SK-N-SH (cell line): ENCODE data around the gene ARHGAP26. TPM values are rescaled to one million over a fixed set of nuclear protein-coding genes. Genes with fewer than 3 reads are reported as not detected.

Source experiments
- CTCF ChIA-PET: fragments of 300-600, 350-600 bp; formaldehyde crosslinking; extraction: SDS; loops from one replicate; lab custom pipeline; 2021; lab: Yijun Ruan, JAX
- POLR2A ChIA-PET: fragments of 350-600 bp; sonication (Branson Sonifier 250); formaldehyde crosslinking; extraction: SDS; loops from one replicate; lab custom pipeline; 2020; ENCODE audit warnings: antibody characterized with exemption, inconsistent platforms; lab: Yijun Ruan, JAX
- DNase-seq: peaks from one replicate; pipeline ENCODE4 v3.0.0; 2012
- H2AFZ ChIP-seq: fragments of 200-600 bp; sonication (generic); 2 replicates; pipeline ENCODE4 v1.8.1; 2016; ENCODE audit warnings: antibody characterized with exemption, mild to moderate bottlenecking, low read depth
- H3F3A ChIP-seq: fragments of 200-600 bp; sonication (generic); replicated peaks from 2 replicates; pipeline ENCODE3; 2016; ENCODE audit warnings: antibody characterized with exemption, mild to moderate bottlenecking; ENCODE audit not compliant: insufficient read depth
- H3K27ac ChIP-seq, 2 experiments: fragments of 200-500 bp in 1 of 2; fragments of 200-600 bp in 1 of 2; sonication (Bioruptor generic) in 1 of 2; sonication (generic), shearing (Covaris generic) in 1 of 2; 2 replicates each; pipeline versions ENCODE4 v1.5.1 to v1.6.1; 2014 to 2016; ENCODE audit warnings: low read depth in 2 of 2, inconsistent platforms in 1 of 2, low read length in 1 of 2, mild to moderate bottlenecking in 1 of 2, mixed read lengths in 1 of 2
- H3K27me3 ChIP-seq: fragments of 200-600 bp; sonication (generic), shearing (Covaris generic); 2 replicates; pipeline ENCODE4 v1.6.1; 2016; ENCODE audit warnings: mixed run types; ENCODE audit not compliant: insufficient read depth
- H3K36me3 ChIP-seq, 2 experiments: fragments of 200-500 bp in 1 of 2; fragments of 200-600 bp in 1 of 2; sonication (Bioruptor generic) in 1 of 2; sonication (generic) in 1 of 2; replicated peaks in 1 of 2; 2 replicates each; pipeline versions ENCODE3 to v1.5.1; 2014 to 2016; ENCODE audit warnings: low read length in 1 of 2, mild to moderate bottlenecking in 1 of 2; ENCODE audit not compliant: insufficient read depth in 2 of 2, control insufficient read depth in 1 of 2
- H3K4me1 ChIP-seq, 2 experiments: fragments of 200-500 bp in 1 of 2; fragments of 200-600 bp in 1 of 2; sonication (Bioruptor generic) in 1 of 2; sonication (generic), shearing (Covaris generic) in 1 of 2; 2 replicates each; pipeline versions ENCODE4 v1.5.1 to v1.6.1; 2014 to 2016; ENCODE audit warnings: low read depth in 1 of 2, low read length in 1 of 2, mixed run types in 1 of 2; ENCODE audit not compliant: insufficient read depth in 2 of 2, control insufficient read depth in 1 of 2
- H3K4me2 ChIP-seq: fragments of 200-600 bp; sonication (generic), shearing (Covaris generic); 2 replicates; pipeline ENCODE4 v1.6.1; 2017; ENCODE audit warnings: mixed run types
- H3K4me3 ChIP-seq, 2 experiments: fragments of 200-500 bp in 1 of 2; fragments of 200-600 bp in 1 of 2; sonication (Bioruptor generic) in 1 of 2; sonication (generic), shearing (Covaris generic) in 1 of 2; 2 replicates each; pipeline versions ENCODE4 v1.5.1 to v1.8.1; 2014 to 2016; ENCODE audit warnings: low read depth in 2 of 2, inconsistent platforms in 1 of 2, low read length in 1 of 2, mild to moderate bottlenecking in 1 of 2, mixed read lengths in 1 of 2, moderate library complexity in 1 of 2
- H3K79me2 ChIP-seq: fragments of 200-600 bp; sonication (generic); 2 replicates; pipeline ENCODE4 v1.8.1; 2017; ENCODE audit warnings: mild to moderate bottlenecking; ENCODE audit not compliant: insufficient read depth
- H3K9ac ChIP-seq: fragments of 200-600 bp; sonication (generic); 2 replicates; pipeline ENCODE4 v1.6.1; 2017; ENCODE audit warnings: mixed run types
- H3K9me2 ChIP-seq: fragments of 200-600 bp; sonication (generic); 2 replicates; pipeline ENCODE4 v1.6.1; 2017; ENCODE audit warnings: mixed run types
- H3K9me3 ChIP-seq: fragments of 200-600 bp; sonication (generic); 2 replicates; pipeline ENCODE4 v1.6.1; 2017; ENCODE audit warnings: mixed run types, mild to moderate bottlenecking, moderate library complexity
- H4K20me1 ChIP-seq: fragments of 200-600 bp; sonication (generic); 2 replicates; pipeline ENCODE4 v1.6.1; 2017; ENCODE audit warnings: mild to moderate bottlenecking, mixed run types; ENCODE audit not compliant: insufficient read depth
- ELF1 ChIP-seq: IDR thresholded peaks from 2 replicates; pipeline ENCODE4 v1.4.0; 2012
- EP300 ChIP-seq, 2 experiments: IDR thresholded peaks; 2 replicates each; pipeline versions ENCODE4 v1.4.0 to v1.6.1; 2012; ENCODE audit warnings: borderline replicate concordance in 1 of 2, low read depth in 1 of 2, low read length in 1 of 2
- FOXJ3 ChIP-seq: sonication (generic); formaldehyde crosslinking; IDR thresholded peaks from 2 replicates; pipeline ENCODE4 v1.5.1; 2020; ENCODE audit warnings: mild to moderate bottlenecking, missing genetic modification reagents
- GABPA ChIP-seq: IDR thresholded peaks from 2 replicates; pipeline ENCODE4 v1.4.0; 2012; ENCODE audit warnings: low read depth, mild to moderate bottlenecking
- GATA2 ChIP-seq: sonication (generic); formaldehyde crosslinking; IDR thresholded peaks from 2 replicates; pipeline ENCODE4 v1.5.0; 2020; ENCODE audit warnings: mild to moderate bottlenecking, missing genetic modification reagents
- NFIC ChIP-seq: IDR thresholded peaks from 2 replicates; pipeline ENCODE4 v1.4.0; 2012; ENCODE audit warnings: borderline replicate concordance
- POLR2AphosphoS5 ChIP-seq: IDR thresholded peaks from 2 replicates; pipeline ENCODE4 v1.6.1; 2012; ENCODE audit warnings: low read depth, low read length
- REST ChIP-seq: IDR thresholded peaks from 2 replicates; pipeline ENCODE4 v1.6.1; 2012; ENCODE audit warnings: mild to moderate bottlenecking, low read depth, low read length, moderate library complexity
- SIN3A ChIP-seq: IDR thresholded peaks from 2 replicates; pipeline ENCODE4 v1.6.1; 2012; ENCODE audit warnings: low read depth, mild to moderate bottlenecking, low read length, moderate library complexity, borderline replicate concordance
- SMC3 ChIP-seq: IDR thresholded peaks from 2 replicates; pipeline ENCODE4 v1.6.1; 2012; ENCODE audit warnings: low read depth, low read length, improper control_type of control experiment
- TAF1 ChIP-seq: IDR thresholded peaks from 2 replicates; pipeline ENCODE4 v1.6.1; 2012; ENCODE audit warnings: low read depth, mild to moderate bottlenecking, low read length, moderate library complexity, borderline replicate concordance
- YY1 ChIP-seq: IDR thresholded peaks from 2 replicates; pipeline ENCODE4 v1.4.0; 2012; ENCODE audit warnings: low read depth, mild to moderate bottlenecking
- ZBTB33 ChIP-seq: IDR thresholded peaks from 2 replicates; pipeline ENCODE4 v1.4.0; 2012; ENCODE audit warnings: low read depth, borderline replicate concordance
- WGBS: methylation state at CpG from one replicate; pipeline ENCODE4 v1.1.6; 2017; ENCODE audit warnings: low lambda C conversion rate; 5-methylcytosine and 5-hydroxymethylcytosine counted together
- polyA plus RNA-seq, 3 experiments: library from polyadenylated mRNA; depleted of rRNA; stranded (reverse); fragments of >200 nt; gene quantifications; 2 replicates each; pipeline ENCODE4 v1.2.3, GENCODE V29; 2012
- TF ChIP-seq, protein P1 (sequence below): fragments of 200-600 bp; sonication (generic); IDR thresholded peaks from 2 replicates; pipeline ENCODE4 v1.6.1; 2017; ENCODE audit warnings: antibody characterized with exemption, mild to moderate bottlenecking, moderate library complexity
- TF ChIP-seq, protein P2 (sequence below): IDR thresholded peaks from 2 replicates; pipeline ENCODE4; 2012

ARHGAP26 gene
- polyA plus RNA-seq, 1 of the 3 experiments (the other 2 are of a cell fraction): 6.1 TPM

DNA sequence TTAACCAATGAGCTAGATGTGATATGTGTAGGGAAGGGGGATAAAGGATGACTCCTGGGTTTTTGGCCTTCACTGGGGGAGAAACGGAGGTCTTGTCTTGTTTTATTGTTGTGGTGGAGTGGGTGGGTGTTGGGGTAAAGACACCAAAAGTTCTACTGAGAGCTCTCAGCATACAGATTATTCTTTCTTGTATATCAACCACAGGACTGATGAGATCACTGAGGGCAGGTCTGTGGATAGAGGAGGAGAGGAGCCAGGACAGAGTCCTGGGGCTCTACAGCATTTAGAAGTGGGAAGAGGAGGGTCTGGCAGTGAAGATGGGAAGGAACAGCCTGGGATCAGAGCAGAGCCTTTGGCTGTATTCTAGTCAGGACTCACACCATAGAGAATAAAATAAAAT lies 310.8 kb downstream of the ARHGAP26 start:
- Histone ChIP-seq H3K36me3 (no peaks in the 10 kb centered on the region), H3K9ac (no peak overlapping the region), H3K27ac (no peak overlapping the region), H3K9me3 (no peaks in the 10 kb centered on the region), H3K4me3 (no peak overlapping the region), H3K27me3 (no peaks in the 10 kb centered on the region), H4K20me1 (no peaks in the 10 kb centered on the region), H3K9me2 (no peaks in the 10 kb centered on the region), H3K4me2 (no peak overlapping the region), H3K79me2 (no peaks in the 10 kb centered on the region), H3F3A (peaks cover 3% of the 10 kb centered on the region), H2AFZ (no peak overlapping the region), H3K4me1 (peaks cover 0 to 13% of the 10 kb centered on the region in 2 experiments; a peak in 2 of 4 replicates)
- CTCF ChIA-PET: interaction anchor here (0.8 to 1.9 kb wide), 2 partner anchors 10 to 159 kb away, joined by 3 to 5 read pairs; no protein-coding TSS in a partner anchor
- no peak for TF ChIP-seq POLR2AphosphoS5
- TF ChIP-seq TAF1: no peak
- no peak for TF ChIP-seq REST
- TF ChIP-seq FOXJ3: no peak
- no peak for TF ChIP-seq ELF1
- TF ChIP-seq, protein P1, sequence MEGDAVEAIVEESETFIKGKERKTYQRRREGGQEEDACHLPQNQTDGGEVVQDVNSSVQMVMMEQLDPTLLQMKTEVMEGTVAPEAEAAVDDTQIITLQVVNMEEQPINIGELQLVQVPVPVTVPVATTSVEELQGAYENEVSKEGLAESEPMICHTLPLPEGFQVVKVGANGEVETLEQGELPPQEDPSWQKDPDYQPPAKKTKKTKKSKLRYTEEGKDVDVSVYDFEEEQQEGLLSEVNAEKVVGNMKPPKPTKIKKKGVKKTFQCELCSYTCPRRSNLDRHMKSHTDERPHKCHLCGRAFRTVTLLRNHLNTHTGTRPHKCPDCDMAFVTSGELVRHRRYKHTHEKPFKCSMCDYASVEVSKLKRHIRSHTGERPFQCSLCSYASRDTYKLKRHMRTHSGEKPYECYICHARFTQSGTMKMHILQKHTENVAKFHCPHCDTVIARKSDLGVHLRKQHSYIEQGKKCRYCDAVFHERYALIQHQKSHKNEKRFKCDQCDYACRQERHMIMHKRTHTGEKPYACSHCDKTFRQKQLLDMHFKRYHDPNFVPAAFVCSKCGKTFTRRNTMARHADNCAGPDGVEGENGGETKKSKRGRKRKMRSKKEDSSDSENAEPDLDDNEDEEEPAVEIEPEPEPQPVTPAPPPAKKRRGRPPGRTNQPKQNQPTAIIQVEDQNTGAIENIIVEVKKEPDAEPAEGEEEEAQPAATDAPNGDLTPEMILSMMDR: no peak
- TF ChIP-seq SIN3A: no peak
- TF ChIP-seq, protein P2, sequence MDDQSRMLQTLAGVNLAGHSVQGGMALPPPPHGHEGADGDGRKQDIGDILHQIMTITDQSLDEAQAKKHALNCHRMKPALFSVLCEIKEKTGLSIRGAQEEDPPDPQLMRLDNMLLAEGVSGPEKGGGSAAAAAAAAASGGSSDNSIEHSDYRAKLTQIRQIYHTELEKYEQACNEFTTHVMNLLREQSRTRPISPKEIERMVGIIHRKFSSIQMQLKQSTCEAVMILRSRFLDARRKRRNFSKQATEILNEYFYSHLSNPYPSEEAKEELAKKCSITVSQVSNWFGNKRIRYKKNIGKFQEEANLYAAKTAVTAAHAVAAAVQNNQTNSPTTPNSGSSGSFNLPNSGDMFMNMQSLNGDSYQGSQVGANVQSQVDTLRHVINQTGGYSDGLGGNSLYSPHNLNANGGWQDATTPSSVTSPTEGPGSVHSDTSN: no peak
- 90% methylated on average over 1 of the region's 1 CpG for WGBS
- POLR2A ChIA-PET: no interaction called here
- DNase-seq: no peak

GRCh38 chr5:143083006-143083405 lies 312.8 kb downstream of the ARHGAP26 start:
- Histone ChIP-seq H2AFZ (no peak overlapping the region), H3F3A (no peaks in the 10 kb centered on the region), H3K4me2 (no peak overlapping the region), H3K36me3 (no peaks in the 10 kb centered on the region), H3K27ac (no peak overlapping the region), H4K20me1 (no peaks in the 10 kb centered on the region), H3K9me3 (no peaks in the 10 kb centered on the region), H3K79me2 (no peaks in the 10 kb centered on the region), H3K9ac (no peak overlapping the region), H3K9me2 (no peaks in the 10 kb centered on the region), H3K4me1 (peaks cover 0 to 9% of the 10 kb centered on the region in 2 experiments; a peak in 3 of 4 replicates), H3K4me3 (no peak overlapping the region), H3K27me3 (no peaks in the 10 kb centered on the region)
- no peak for DNase-seq
- WGBS: 92% methylated on average over 9 of the region's 9 CpGs
- ChIA-PET POLR2A (no interaction called here), CTCF (no interaction called here)
- TF ChIP-seq ZBTB33: no peak
- TF ChIP-seq NFIC: no peak
- TF ChIP-seq YY1: no peak
- no peak for TF ChIP-seq GATA2
- no peak for TF ChIP-seq REST
- TF ChIP-seq POLR2AphosphoS5: no peak
- TF ChIP-seq TAF1: no peak
- no peak for TF ChIP-seq GABPA
- no peak for TF ChIP-seq EP300 (IDR thresholded peaks at IDR 0.05; ENCODE audit: borderline replicate concordance in 1 of 2, low read depth in 1 of 2, low read length in 1 of 2)
- TF ChIP-seq SMC3: no peak
